Activated T-helper 1 cell treated with anti-CD3 and anti-CD28 coated beads, Interleukin-2, amount 50 U/mL, for 16 hours (primary cell): Measurements from ENCODE around the gene SLC35F1.
"Not testable (repeated sequence)": the region's sequence is repeated elsewhere in the genome, so short reads cannot be mapped to it uniquely, and the experiment has no call there.

Experiments
- DNase-seq, 2 donors: peaks; one replicate each; pipeline ENCODE4 v3.0.0-alpha.2; 2020; ENCODE audit warnings: low read depth in 1 of 2, low spot score in 1 of 2

Gene SLC35F1

DNA sequence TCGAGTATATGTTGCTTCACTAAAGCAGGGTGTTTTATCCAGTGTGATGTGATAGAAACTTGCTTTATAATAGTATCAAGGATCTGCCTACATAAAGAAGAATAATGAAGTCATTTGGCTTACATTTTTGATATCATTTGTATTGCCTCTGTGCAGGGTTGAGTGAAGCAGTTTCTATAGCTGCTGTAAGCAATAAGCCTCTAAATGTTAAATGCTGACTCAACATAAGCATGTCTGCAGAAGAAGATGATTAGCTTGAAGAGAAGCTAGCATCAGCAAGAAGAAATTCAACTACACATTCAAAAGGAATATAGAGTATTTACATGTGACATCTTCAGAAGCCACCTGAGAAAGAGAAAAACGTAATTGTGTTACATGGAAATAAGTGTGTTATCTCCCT, 17.6 kb downstream of the SLC35F1 start:
- no peak for DNase-seq

DNA sequence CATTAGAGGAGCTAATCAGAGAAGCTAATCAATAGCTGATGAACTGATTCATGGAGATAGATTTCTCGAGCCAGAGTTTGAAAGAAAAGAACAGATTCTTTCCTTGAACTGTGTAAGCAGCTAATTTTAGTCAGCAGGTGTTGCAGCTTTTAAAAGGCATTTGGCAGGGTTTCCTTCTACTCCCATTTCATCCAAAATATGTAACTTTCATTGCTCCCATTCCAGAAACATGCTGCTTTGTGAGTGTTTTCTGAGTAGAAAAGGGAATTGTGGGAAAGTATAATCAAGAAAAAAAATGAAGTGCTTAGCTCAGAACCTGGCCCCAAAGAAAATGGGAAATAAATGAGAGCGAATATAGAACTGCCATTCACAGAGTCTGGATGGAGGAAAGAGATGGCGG, 20.8 kb downstream of the SLC35F1 start:
- no peak for DNase-seq

DNA sequence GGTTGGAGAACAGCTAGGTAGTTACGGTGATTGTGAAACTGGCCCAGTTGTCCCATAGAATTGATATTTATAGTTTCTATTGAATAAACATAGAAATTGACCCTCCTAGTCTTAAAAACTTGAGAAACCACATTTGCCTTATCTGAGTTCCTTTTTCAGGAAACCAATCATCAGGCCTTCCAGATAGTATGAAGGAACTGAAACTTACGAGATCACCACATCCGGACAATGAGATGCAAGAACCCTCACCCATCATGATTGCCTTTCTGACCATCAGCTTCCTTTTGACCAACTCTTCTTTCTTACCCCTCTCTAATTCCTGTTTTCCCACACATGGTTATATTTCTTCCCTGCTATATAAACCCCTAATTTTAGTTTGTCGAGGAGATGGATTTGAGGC, 21.8 kb downstream of the SLC35F1 start:
- no peak for DNase-seq

DNA sequence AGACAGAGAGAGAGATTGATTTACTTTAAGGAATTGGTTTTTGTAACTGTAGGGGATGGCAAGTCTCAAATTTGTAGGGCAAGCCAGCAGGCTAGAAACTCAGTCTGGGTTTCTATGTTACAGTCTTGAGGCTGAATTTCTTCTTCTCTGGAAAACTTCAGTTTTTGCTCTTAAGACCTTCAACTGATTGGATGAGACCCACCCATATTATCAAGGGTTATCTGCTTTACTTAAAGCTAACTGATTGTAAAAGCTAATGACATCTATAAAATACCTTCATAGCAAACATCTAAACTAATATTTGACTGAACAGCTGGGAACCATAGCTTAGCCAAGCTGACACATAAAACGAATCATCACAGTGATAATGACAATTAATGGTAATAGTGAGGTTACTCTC, 22.4 kb downstream of the SLC35F1 start:
- no peak for DNase-seq

DNA sequence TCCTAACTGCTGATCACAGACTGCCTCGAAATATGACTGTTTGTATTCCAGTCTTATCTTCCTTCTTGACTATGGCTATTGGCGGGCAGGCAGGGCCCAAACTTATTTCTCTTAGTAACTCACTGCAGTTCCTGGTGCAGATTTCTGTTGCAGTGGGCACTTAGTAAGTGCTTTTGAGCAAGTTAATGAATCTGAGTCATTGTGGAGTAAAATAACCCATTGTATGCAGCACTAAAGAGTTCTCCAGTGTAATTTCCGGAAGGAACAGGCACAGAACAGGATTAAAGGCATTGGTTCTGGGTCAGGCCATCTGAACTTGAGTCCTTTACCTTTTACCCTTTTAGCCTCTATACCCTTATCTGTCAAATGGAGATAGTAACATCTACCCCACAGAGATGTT, 23.6 kb downstream of the SLC35F1 start:
- no peak for DNase-seq

DNA sequence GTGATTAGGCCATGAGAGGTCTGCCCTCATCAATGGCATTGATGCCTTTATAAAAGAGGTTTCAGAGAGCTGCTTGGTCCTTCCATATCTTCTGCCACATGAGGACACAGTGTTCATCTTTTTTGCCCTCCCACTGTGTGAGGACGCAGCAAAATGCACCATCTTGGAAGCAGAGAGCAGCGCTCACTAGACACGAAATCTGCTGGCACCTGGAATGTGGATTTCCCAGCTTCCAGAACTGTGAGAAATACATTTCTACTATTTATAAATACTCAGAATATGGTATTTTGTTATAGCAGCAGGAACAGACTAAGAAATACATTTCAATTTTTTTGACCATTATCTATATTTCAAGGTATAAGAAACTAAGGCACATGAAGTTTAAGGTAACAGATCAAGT, 24.9 kb downstream of the SLC35F1 start:
- no peak for DNase-seq

DNA sequence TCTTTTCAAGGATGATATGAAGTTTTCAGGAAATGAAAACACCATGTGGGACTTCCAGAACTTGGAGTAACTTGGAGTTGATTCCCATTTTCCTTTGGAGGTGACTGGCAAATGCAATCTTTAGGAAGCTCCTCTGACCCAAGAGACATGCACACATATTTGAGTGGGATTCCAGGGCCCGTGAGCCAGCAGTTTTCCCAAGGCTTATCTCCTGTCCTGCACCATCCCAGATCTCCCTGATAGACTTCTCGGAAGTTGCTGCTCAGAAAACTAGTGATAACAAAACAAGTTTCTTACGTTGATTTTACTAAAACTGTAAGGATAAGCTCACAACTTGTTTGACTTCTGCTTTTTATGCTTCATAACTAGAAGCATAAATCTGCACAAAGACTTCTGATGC, 25.6 kb downstream of the SLC35F1 start:
- no peak for DNase-seq

DNA sequence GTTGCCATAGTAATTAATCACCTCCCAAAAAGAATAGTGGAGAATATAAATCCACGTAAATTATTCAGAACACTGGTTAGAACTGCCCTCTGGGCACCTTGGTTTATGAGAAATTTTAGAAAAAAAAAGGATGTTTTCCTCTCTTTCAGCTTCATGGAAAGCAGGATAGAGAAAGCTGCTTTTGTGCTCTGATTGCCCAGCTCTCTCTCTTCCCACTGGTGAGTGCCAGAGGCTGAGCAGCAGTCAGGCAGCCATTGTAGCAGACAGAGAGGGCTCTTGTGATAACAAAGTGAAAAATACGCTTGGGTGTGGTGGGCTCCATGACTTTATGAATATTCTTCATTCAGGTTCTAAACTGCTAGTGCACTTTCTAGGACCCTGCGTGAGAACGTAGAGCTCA, 26.4 kb downstream of the SLC35F1 start:
- DNase-seq, result no peak

DNA sequence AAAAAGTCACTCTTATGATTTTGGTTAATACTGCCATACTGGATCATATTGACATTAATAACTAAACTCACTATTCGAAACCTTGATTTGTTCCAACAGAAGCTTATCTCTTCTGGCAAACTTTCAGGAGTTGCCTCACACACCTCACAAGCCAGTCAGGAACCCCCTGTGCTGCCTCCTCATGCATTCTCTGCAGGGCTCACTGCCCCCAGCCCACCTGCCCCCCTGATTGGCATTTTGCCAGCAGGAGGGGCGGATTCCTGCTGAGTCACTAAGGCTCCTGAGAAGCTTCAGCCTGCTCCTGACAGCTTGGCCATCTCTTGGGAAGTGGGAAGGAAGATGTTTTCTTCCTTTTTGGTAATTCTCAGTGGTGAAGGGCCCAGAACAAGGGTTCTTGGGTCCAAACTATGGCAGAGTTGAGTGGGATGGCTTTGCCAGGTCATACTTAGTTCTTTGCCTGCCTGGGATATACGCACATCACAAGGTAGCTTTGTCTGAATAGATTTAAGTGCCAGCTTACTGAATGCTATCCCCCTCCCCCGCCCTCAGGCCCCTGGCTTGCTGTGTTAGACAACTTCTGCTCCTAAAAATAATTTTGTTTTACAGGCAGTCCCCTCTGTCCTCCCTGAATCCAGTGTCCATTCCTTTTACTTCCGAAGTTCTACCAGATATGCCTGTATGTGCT, 31.4 kb downstream of the SLC35F1 start:
- no peak for DNase-seq

DNA sequence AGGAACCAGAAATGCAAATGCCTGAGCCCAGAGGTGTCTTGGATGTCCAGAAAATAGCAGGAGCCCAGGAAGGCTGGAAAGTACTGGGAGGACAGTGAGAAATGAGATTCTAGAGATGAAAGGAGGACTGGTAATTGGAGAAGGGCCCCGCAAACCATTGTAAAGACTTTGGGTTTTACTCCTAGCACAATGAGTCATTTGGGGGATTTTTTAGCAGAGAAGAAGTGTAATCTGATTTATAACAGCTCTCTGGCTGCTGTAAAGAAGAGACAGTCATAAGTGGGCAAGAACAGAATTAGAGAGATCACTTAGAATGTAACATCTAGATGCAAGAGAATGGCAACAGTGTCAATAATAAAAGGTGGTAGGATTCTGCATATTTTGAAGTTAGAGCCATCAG, 40.2 kb downstream of the SLC35F1 start:
- DNase-seq, result no peak

DNA sequence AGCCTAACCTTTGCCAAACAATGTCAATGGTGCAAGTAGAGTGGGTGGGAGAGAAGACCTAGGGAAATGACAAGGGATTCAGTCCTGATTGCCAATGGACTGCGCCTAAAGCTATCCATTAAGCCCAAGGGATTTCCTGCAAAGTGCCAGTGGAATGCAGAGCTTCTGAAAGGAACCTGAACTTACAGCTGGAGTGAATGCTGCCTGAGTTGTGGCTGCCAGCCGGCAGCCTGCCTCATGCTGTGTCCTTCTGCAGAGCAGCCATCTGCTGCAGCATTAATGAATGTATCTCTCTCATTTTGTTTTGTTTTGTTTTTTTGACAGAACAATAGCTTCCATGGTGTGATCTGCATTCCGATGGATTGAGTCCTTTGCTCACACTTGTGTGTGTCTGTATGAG, 44.7 kb downstream of the SLC35F1 start:
- no peak for DNase-seq

DNA sequence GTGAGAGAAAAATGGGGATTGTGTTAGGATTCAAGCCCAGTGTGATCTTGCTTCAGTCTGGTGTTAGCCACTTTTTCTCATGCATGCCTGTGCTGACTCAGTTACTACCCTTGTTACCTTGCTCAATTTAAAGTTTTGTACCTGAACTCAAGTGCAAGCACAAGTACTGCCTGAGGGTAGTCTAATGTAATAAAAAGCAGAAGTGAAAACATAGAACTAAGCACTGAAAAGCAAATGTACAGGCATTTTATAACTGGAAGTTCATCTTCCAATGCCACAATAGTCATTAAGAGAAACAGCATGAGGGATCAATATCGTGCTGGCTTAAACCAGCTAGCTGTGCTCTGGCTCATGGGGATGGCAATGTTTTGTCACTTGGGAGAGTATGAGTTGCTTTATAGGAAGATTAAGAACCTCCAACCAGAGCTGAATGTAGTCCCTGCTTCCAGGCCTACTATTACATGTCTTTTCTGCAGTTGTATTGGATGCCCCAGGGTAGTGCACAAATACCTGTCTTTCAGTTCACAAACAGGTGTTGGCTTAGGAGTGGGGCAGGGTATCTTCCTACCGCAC, 48.7 kb downstream of the SLC35F1 start:
- no peak for DNase-seq

DNA sequence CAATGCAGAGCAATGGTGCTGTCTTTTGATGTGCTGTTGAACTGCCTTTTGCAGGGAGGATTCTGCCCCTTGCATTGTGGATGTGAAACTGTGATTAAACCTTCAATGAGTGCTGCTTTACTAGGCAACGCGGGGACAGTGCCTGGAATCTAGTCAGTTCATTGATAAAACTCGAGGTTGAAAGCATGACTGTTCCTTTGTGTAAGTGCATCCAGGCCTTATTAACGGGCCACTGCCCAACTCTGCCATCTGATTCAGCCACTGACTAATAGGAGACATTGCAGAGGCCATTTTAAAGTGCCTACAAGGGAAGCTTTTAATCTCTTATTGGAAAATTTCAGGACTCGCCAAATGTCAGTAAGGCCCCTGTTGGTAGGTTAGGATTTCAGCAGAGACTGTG, 49.3 kb downstream of the SLC35F1 start:
- no peak for DNase-seq

DNA sequence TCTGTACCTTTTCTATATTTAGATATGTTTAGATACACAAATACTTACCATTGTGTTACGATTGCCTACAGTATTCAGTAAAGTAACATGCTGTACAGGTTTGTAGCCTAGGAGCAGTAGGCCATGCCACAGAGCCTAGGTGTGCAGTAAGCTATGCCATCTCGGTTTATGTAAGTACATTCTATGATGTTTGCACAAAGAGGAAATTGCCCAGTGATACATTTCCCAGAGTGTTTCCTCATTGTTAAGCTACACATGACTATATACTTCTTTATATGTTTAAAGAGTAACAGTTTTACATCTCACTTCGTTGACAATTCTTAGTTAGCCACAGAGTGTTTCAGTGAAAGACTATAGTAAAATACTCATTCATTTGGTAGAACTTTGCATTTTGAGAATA, 51.5 kb downstream of the SLC35F1 start:
- no peak for DNase-seq

DNA sequence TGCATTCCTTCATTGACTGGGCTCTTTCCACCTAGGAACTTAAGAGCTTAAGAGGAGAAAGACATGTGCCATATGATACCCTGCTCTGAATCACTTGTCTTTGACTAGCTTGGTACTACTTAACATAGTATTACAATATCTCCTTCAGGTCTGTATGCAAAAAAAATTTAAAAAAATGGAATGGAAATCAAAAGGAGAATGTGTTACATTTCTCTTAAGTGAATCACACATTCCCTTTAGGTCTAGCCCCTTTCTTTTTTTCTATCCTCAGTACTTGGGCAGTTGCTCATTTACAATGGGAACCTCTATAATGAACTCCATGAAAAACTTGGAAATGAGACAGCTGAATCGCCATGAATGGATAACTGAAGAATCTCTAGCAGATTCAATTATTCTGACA, 53.8 kb downstream of the SLC35F1 start:
- no peak for DNase-seq

DNA sequence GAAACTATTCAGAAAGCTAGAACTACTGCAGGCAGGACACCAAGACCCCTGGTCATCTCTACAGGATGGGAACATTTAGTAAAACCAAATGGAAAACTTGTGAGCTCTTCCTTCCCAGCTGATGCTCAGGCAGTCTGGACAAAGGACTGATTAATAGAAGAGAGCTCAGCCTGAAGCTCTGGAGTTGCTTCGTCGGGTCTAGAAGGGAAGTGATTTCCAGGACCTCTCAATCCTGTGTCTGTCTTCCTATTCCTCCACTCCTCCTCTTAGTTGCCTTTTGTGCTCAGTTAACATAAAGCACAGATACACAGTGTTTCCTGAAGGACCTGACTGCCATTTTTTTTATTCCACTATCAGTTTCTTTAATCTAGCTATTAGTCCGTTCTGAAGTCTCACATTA, 54.2 kb downstream of the SLC35F1 start:
- no peak for DNase-seq

DNA sequence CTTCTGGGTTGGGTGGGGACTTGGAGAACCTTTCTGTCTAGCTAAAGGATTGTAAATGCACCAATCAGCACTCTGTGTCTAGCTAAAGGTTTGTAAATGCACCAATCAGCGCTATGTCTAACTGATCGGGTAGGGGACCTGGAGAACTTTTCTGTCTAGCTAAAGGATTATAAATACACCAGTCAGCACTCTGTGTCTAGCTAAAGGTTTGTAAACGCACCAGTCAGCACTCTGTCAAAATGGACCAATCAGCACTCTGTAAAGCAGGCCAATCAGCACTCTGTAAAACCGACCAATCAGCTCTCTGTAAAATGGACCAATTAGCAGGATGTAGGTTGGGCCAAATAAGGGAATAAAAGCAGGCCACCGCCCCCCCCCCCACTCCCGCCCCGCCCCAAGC, 58.7 kb downstream of the SLC35F1 start:
- DNase-seq, result not testable (repeated sequence)

DNA sequence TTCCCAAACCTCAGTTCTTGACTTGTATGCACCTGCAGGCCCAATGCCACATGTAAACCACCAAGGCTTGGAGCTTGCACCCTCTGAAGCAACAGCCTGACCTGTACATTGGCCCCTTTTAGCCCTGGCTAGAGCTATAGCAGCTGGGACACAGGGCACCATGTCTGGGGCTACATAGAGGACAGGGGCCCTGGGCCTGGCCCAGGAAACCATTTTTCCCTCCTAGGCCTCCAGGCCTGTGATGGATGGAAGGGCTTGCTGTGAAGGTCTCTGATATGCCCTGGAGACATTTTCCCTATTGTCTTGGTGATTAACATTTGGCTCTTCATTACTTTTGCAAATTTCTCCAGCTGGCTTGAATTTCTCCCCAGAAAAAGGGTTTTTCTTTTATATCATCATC, 64.6 kb downstream of the SLC35F1 start:
- DNase-seq, result no peak

DNA sequence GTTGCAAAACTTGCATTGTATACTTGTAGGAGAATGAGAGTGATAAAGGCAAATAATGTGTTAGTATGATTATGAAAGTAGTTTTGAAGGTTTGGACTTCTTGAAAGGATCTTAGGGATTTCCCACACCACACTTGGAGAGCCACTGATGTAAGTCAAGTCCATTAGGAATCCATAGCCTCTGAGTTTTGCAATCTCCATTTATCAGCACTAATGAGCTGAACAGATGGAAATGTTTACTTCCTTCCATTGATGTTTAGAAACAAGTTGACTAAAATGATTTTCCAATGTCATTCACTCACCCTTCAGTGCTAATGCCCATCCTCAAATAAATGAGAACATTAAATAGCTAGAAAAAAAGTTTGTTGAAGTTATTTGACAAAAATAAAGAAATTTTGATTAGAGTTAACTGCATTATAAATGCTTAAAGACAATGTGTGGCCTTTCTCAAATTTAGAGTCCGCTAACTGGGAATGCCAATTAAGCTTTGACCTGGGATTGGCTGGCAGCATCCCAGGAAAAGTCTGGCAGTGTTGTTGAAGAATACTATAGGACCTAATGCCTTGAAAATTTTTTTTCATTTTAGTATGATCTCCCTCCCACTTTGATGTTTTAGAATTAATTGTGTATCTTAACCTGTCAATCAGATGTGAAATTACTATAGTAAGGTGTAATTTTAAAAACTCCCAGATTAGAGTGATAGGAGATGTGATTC, 68.0 kb downstream of the SLC35F1 start:
- DNase-seq, result no peak

DNA sequence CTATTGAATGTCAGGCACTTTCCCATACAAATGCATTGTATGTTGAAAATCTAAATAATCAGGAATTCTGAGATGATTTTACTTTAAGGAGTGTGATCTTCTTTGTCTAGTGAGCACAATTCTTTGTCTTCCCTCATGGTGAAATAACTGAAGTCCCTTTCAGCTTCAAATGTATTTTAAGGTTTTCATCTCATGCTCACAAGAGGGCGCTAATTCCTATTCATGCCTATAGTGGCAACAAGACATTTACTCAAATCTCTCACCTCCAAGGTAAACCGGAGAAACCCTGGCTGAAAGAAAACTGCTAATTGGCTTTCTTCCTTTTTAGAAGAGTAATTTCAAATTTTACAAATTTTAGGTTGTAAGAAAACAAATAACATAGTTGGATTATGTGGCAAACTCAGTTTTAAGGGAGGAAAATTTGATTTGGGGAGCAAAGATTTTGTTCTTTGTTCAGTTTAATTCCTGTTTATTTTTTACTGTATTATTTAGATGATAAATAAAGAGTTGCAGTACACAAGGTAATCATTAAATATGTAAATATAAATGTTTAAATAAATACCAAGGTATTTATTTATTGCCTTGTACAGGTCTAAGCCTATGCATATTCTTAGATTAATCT, 69.1 kb downstream of the SLC35F1 start:
- DNase-seq, result no peak

DNA sequence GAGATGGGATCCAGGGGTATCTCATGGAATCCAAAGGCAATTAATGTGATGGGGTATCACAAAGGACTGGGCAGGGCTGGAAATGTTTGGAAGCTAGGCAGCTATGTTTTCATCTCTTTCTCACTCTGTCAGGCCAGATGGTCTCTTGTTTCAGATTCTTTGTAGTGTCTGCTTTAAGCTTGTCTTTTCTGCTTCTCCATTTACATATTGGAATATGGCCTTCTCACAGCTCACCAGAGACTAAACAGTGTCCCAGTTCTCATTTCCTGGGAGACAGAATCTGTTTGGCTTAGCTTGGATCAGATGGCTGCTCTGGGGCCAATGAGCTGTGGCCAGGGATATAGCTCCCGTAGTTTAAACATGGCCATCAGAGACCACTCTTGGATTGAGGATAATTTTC, 78.9 kb downstream of the SLC35F1 start:
- DNase-seq, result no peak

DNA sequence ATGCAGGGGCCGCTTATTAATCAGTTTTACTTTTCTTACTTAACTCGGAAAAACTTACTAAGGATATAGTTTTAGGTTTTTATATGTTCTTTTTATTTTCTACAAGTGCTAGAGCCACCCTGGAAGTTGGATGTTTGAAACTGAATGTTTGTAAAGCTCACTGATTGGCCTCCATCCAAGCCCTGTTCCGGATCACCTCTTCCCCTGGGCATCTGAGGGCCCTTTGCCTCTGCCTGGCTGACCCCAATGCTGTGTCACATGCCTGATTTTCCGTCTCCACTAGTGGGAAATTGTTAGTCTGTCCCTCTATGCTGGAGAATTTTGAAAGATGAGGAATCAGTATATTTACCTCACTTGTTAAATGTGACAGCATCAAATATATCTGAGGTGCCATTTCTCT, 79.3 kb downstream of the SLC35F1 start:
- no peak for DNase-seq
